HEK293 (cell line): ENCODE results near the gene ZNF513.

ENCODE experiments used
- CTCF ChIA-PET: fragments of 350-600 bp; formaldehyde crosslinking; extraction: SDS; loops from one replicate; lab custom pipeline; 2021; ENCODE audit warnings: antibody characterized with exemption; lab: Yijun Ruan, JAX
- POLR2A ChIA-PET: fragments of 300-600 bp; formaldehyde crosslinking; extraction: SDS; loops from one replicate; lab custom pipeline; 2020; ENCODE audit warnings: antibody characterized with exemption, inconsistent platforms; lab: Yijun Ruan, JAX
- H3K27ac ChIP-seq: fragments of 200-500 bp; sonication (Bioruptor generic); 2 replicates; pipeline ENCODE4 v1.5.1; 2014; ENCODE audit warnings: low read depth, low read length, control low read depth, inconsistent platforms; ENCODE audit errors: extremely low read depth
- H3K36me3 ChIP-seq, 2 experiments: fragments of 200-500 bp in 1 of 2; sonication (Bioruptor generic) in 1 of 2; 1 replicate in 1 of 2; 2 replicates in 1 of 2; pipeline ENCODE4 v1.5.1; 2014 to 2017; ENCODE audit warnings: inconsistent platforms in 2 of 2, low read length in 2 of 2; ENCODE audit not compliant: control insufficient read depth in 2 of 2, insufficient read depth in 1 of 2
- H3K4me1 ChIP-seq: fragments of 200-500 bp; sonication (Bioruptor generic); 2 replicates; pipeline ENCODE4 v1.5.1; 2014; ENCODE audit warnings: mild to moderate bottlenecking, low read length, inconsistent platforms; ENCODE audit not compliant: control insufficient read depth, insufficient read depth
- H3K4me3 ChIP-seq: 2 replicates; pipeline ENCODE4 v1.5.1; 2011; ENCODE audit warnings: low read depth, mild to moderate bottlenecking, control low read depth, low read length, moderate library complexity
- H3K9me3 ChIP-seq: fragments of 200-500 bp; sonication (Bioruptor generic); 2 replicates; pipeline ENCODE4 v1.5.1; 2014; ENCODE audit warnings: low read depth, low read length, inconsistent platforms; ENCODE audit not compliant: control insufficient read depth, insufficient read depth
- ELK4 ChIP-seq: IDR thresholded peaks from 2 replicates; pipeline ENCODE4 v1.6.1; 2011; ENCODE audit warnings: mild to moderate bottlenecking, low read depth, low read length, borderline replicate concordance
- GLI4 ChIP-seq: fragments of 450-650 bp; formaldehyde crosslinking; IDR thresholded peaks from 2 replicates; pipeline ENCODE4 v1.5.1; 2016; ENCODE audit warnings: missing biosample characterization, missing genetic modification characterization
- SCRT2 ChIP-seq: fragments of 450-650 bp; formaldehyde crosslinking; IDR thresholded peaks from 2 replicates; pipeline ENCODE4 v1.5.1; 2016; ENCODE audit warnings: missing biosample characterization, missing genetic modification characterization
- ZBTB48 ChIP-seq: fragments of 450-650 bp; formaldehyde crosslinking; IDR thresholded peaks from 2 replicates; pipeline ENCODE4 v1.5.1; 2016; ENCODE audit warnings: missing biosample characterization, missing genetic modification characterization
- ZFP37 ChIP-seq: fragments of 450-650 bp; formaldehyde crosslinking; IDR thresholded peaks from 2 replicates; pipeline ENCODE4 v1.5.1; 2016; ENCODE audit warnings: missing biosample characterization, missing genetic modification characterization
- ZFP69B ChIP-seq: fragments of 450-650 bp; formaldehyde crosslinking; IDR thresholded peaks from 2 replicates; pipeline ENCODE4 v1.5.1; 2016; ENCODE audit warnings: missing biosample characterization, missing genetic modification characterization
- ZNF214 ChIP-seq: fragments of 450-650 bp; formaldehyde crosslinking; IDR thresholded peaks from 2 replicates; pipeline ENCODE4 v1.5.1; 2017; ENCODE audit warnings: missing biosample characterization, mild to moderate bottlenecking, missing genetic modification characterization, borderline replicate concordance
- ZNF248 ChIP-seq: fragments of 450-650 bp; formaldehyde crosslinking; IDR thresholded peaks from 2 replicates; pipeline ENCODE4 v1.5.1; 2017; ENCODE audit warnings: missing biosample characterization, missing genetic modification characterization
- ZNF292 ChIP-seq: fragments of 450-650 bp; formaldehyde crosslinking; IDR thresholded peaks from 2 replicates; pipeline ENCODE4 v1.5.1; 2016; ENCODE audit warnings: low read depth, missing biosample characterization, missing genetic modification characterization, borderline replicate concordance
- ZNF302 ChIP-seq: fragments of 450-650 bp; formaldehyde crosslinking; IDR thresholded peaks from 2 replicates; pipeline ENCODE4 v1.5.1; 2016; ENCODE audit warnings: missing biosample characterization, missing genetic modification characterization, low read depth
- ZNF394 ChIP-seq: fragments of 450-650 bp; formaldehyde crosslinking; IDR thresholded peaks from 2 replicates; pipeline ENCODE4 v1.5.1; 2016; ENCODE audit warnings: missing biosample characterization, missing genetic modification characterization, mild to moderate bottlenecking, moderate library complexity, borderline replicate concordance
- ZNF404 ChIP-seq: fragments of 450-650 bp; formaldehyde crosslinking; IDR thresholded peaks from 2 replicates; pipeline ENCODE4 v1.5.1; 2017; ENCODE audit warnings: missing biosample characterization, missing genetic modification characterization
- ZNF544 ChIP-seq: fragments of 450-650 bp; formaldehyde crosslinking; IDR thresholded peaks from 2 replicates; pipeline ENCODE4 v1.5.0; 2017; ENCODE audit warnings: missing biosample characterization, missing genetic modification characterization
- ZNF548 ChIP-seq: fragments of 450-650 bp; formaldehyde crosslinking; IDR thresholded peaks from 2 replicates; pipeline ENCODE4 v1.5.1; 2016; ENCODE audit warnings: missing biosample characterization, missing genetic modification characterization
- ZNF610 ChIP-seq: fragments of 450-650 bp; formaldehyde crosslinking; IDR thresholded peaks from 2 replicates; pipeline ENCODE4 v1.5.1; 2016; ENCODE audit warnings: missing biosample characterization, missing genetic modification characterization, borderline replicate concordance
- ZNF626 ChIP-seq: fragments of 450-650 bp; sonication (Bioruptor Pico); formaldehyde crosslinking; IDR thresholded peaks from 2 replicates; pipeline ENCODE4 v1.5.1; 2018; ENCODE audit warnings: missing biosample characterization, missing genetic modification characterization, inconsistent platforms
- ZNF629 ChIP-seq: fragments of 450-650 bp; formaldehyde crosslinking; IDR thresholded peaks from 2 replicates; pipeline ENCODE4 v1.5.1; 2017; ENCODE audit warnings: missing biosample characterization, missing genetic modification characterization
- ZNF792 ChIP-seq: fragments of 450-650 bp; formaldehyde crosslinking; IDR thresholded peaks from 2 replicates; pipeline ENCODE4 v1.5.1; 2016; ENCODE audit warnings: missing biosample characterization, missing genetic modification characterization
- TF ChIP-seq, protein P1 (sequence below): fragments of 450-650 bp; formaldehyde crosslinking; IDR thresholded peaks from 2 replicates; pipeline ENCODE4 v1.5.1; 2017; ENCODE audit warnings: missing biosample characterization, missing genetic modification characterization
- TF ChIP-seq, protein P2 (sequence below): fragments of 450-650 bp; formaldehyde crosslinking; IDR thresholded peaks from 2 replicates; pipeline ENCODE4 v1.5.1; 2016; ENCODE audit warnings: missing biosample characterization, missing genetic modification characterization

The ZNF513 gene

GRCh38 chr2:27375513-27376099 lies 4.9 kb downstream of the ZNF513 start:
- no peaks in the 10 kb centered on the region for H3K9me3 ChIP-seq
- POLR2A ChIA-PET = interaction anchor here (0.6 to 1.3 kb wide), 3 partner anchors 52 to 82 kb away, joined by 3 to 4 read pairs (median 3); partner anchors contain the start of genes MPV17 and NRBP1
- CTCF ChIA-PET = no interaction called here
- no peaks in the 10 kb centered on the region; the same call in 1 of the 2 replicates for H3K4me1 ChIP-seq
- no peak for TF ChIP-seq GLI4
- no peak for TF ChIP-seq ZNF292 (tag by site-specific recombination)
- no peak for TF ChIP-seq ZNF404
- no peak for TF ChIP-seq ZNF626 (tag by site-specific recombination)
- no peak for TF ChIP-seq ZNF610 (tag by site-specific recombination)
- TF ChIP-seq, protein P1, sequence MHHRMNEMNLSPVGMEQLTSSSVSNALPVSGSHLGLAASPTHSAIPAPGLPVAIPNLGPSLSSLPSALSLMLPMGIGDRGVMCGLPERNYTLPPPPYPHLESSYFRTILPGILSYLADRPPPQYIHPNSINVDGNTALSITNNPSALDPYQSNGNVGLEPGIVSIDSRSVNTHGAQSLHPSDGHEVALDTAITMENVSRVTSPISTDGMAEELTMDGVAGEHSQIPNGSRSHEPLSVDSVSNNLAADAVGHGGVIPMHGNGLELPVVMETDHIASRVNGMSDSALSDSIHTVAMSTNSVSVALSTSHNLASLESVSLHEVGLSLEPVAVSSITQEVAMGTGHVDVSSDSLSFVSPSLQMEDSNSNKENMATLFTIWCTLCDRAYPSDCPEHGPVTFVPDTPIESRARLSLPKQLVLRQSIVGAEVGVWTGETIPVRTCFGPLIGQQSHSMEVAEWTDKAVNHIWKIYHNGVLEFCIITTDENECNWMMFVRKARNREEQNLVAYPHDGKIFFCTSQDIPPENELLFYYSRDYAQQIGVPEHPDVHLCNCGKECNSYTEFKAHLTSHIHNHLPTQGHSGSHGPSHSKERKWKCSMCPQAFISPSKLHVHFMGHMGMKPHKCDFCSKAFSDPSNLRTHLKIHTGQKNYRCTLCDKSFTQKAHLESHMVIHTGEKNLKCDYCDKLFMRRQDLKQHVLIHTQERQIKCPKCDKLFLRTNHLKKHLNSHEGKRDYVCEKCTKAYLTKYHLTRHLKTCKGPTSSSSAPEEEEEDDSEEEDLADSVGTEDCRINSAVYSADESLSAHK (tag by site-specific recombination) = no peak
- H3K27ac ChIP-seq = no peak overlapping the region
- no peak overlapping the region for H3K4me3 ChIP-seq
- H3K36me3 ChIP-seq = peaks cover 27 to 75% of the 10 kb centered on the region in 2 experiments

DNA sequence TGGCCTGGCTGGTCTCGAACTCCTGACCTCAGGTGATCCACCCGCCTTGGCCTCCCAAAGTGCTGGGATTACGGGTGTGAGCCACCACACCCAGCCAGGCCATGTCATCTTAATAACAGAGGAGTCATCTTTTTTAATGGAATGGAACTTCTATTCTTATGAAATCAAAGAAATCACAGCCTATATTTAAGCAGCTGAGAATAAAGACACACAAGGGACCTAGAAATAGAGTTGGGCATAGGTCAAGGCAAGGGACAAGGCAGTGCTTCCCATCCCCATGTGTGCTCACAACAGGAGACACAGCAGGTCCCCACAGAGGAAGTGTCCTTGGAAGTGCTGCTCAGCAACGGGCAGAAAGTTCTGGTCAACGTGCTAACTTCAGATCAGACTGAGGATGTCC lies 7.0 kb downstream of the ZNF513 start:
- Histone ChIP-seq H3K27ac (no peak overlapping the region), H3K9me3 (no peaks in the 10 kb centered on the region), H3K4me1 (no peaks in the 10 kb centered on the region), H3K4me3 (no peak overlapping the region), H3K36me3 (peaks cover 27 to 70% of the 10 kb centered on the region in 2 experiments)
- TF ChIP-seq, protein P2, sequence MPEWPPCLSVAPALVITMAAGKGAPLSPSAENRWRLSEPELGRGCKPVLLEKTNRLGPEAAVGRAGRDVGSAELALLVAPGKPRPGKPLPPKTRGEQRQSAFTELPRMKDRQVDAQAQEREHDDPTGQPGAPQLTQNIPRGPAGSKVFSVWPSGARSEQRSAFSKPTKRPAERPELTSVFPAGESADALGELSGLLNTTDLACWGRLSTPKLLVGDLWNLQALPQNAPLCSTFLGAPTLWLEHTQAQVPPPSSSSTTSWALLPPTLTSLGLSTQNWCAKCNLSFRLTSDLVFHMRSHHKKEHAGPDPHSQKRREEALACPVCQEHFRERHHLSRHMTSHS (tag by site-specific recombination) = no peak
- no peak for TF ChIP-seq ZNF544 (tag by site-specific recombination)
- TF ChIP-seq ZFP37 (tag by site-specific recombination) = no peak
- TF ChIP-seq ZBTB48 = no peak
- no peak for TF ChIP-seq ZNF548 (tag by site-specific recombination)
- POLR2A ChIA-PET = no interaction called here
- CTCF ChIA-PET = interaction anchor here (0.6 kb wide), 1 partner anchor 82 kb away, joined by 3 read pairs; no protein-coding TSS in a partner anchor

- H3K4me1 ChIP-seq = no peaks in the 10 kb centered on the region
- POLR2A ChIA-PET = interaction anchor here (1.1 kb wide), 1 partner anchor 56 kb away, joined by 3 read pairs; the partner anchor contains the start of gene NRBP1
- TF ChIP-seq ZNF302 (tag by site-specific recombination) = no peak
- no peak for TF ChIP-seq ZNF214 (tag by site-specific recombination)
- no peak for TF ChIP-seq ELK4
- TF ChIP-seq SCRT2 (tag by site-specific recombination) = 0 out of 2 replicates have a peak, but pooled peaks have one; percentile 10
- TF ChIP-seq ZNF248 (tag by site-specific recombination) = no peak
- no peak for TF ChIP-seq ZNF792
- TF ChIP-seq ZNF629 = no peak
- no peak for TF ChIP-seq ZNF394 (tag by site-specific recombination)
- TF ChIP-seq ZFP69B (tag by site-specific recombination) = no peak
- TF ChIP-seq, all 188 proteins: peak for 1
- Histone ChIP-seq H3K4me3 (no peak overlapping the region), H3K36me3 (peaks cover 27 to 70% of the 10 kb centered on the region in 2 experiments), H3K9me3 (no peaks in the 10 kb centered on the region), H3K27ac (no peak overlapping the region)
- CTCF ChIA-PET = interaction anchor here (0.5 kb wide), 1 partner anchor 126 kb away, joined by 3 read pairs; no protein-coding TSS in a partner anchor
Observed at GRCh38 chr2:27372937-27373336, 7.6 kb downstream of the ZNF513 start.
